Liver (tissue), 2 donors: ENCODE data around the gene ATP10A.

Experiments
- TF ChIP-seq, protein P1 (sequence below): fragments of 150-350 bp; IDR thresholded peaks from 2 replicates; pipeline ENCODE4 v1.5.1; 2017; ENCODE audit warnings: improper control_type of control experiment, low read depth, low read length; ENCODE audit not compliant: missing input control
- TF ChIP-seq, protein P2 (sequence below): IDR thresholded peaks from 2 replicates; pipeline ENCODE4 v1.6.1; 2016; ENCODE audit warnings: antibody characterized with exemption
- TF ChIP-seq, protein P3 (sequence below): IDR thresholded peaks from 2 replicates; pipeline ENCODE4 v1.6.1; 2016; ENCODE audit warnings: antibody characterized with exemption
- donor health status: healthy.

DNA sequence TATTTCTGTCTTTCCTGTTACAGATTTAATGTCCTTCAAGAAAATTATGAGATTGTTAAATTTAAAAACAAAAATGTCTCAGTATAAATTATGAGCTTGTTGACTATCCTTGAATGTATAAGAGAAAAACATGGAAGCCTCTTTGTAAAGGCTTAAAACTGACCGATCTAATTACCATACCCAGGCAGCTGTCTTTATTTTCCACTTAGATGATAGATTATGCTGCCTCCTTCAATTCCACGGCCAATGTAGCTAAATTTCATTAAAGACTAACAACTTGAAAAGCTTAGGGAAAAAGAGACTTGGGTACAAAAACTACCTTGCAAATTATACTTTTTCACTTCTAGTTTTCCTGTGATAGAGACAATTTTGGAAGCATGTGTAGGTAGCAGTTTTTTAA lies 88.3 kb downstream of the ATP10A start:
- TF ChIP-seq, protein P1, sequence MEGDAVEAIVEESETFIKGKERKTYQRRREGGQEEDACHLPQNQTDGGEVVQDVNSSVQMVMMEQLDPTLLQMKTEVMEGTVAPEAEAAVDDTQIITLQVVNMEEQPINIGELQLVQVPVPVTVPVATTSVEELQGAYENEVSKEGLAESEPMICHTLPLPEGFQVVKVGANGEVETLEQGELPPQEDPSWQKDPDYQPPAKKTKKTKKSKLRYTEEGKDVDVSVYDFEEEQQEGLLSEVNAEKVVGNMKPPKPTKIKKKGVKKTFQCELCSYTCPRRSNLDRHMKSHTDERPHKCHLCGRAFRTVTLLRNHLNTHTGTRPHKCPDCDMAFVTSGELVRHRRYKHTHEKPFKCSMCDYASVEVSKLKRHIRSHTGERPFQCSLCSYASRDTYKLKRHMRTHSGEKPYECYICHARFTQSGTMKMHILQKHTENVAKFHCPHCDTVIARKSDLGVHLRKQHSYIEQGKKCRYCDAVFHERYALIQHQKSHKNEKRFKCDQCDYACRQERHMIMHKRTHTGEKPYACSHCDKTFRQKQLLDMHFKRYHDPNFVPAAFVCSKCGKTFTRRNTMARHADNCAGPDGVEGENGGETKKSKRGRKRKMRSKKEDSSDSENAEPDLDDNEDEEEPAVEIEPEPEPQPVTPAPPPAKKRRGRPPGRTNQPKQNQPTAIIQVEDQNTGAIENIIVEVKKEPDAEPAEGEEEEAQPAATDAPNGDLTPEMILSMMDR: no peak
- TF ChIP-seq, protein P2, sequence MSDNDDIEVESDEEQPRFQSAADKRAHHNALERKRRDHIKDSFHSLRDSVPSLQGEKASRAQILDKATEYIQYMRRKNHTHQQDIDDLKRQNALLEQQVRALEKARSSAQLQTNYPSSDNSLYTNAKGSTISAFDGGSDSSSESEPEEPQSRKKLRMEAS: no peak
- TF ChIP-seq, protein P3, sequence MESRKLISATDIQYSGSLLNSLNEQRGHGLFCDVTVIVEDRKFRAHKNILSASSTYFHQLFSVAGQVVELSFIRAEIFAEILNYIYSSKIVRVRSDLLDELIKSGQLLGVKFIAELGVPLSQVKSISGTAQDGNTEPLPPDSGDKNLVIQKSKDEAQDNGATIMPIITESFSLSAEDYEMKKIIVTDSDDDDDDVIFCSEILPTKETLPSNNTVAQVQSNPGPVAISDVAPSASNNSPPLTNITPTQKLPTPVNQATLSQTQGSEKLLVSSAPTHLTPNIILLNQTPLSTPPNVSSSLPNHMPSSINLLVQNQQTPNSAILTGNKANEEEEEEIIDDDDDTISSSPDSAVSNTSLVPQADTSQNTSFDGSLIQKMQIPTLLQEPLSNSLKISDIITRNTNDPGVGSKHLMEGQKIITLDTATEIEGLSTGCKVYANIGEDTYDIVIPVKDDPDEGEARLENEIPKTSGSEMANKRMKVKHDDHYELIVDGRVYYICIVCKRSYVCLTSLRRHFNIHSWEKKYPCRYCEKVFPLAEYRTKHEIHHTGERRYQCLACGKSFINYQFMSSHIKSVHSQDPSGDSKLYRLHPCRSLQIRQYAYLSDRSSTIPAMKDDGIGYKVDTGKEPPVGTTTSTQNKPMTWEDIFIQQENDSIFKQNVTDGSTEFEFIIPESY: no peak
